Activated CD4-positive, alpha-beta T cell treated with anti-CD3 and anti-CD28 coated beads, Interleukin-2, amount 50 U/mL, for 48 hours (primary cell): ENCODE measurements around the gene GMEB1.

Experiments used
- DNase-seq, 2 experiments: peaks; one replicate each; pipeline ENCODE4 v3.0.0-alpha.2; 2020

GMEB1 gene

GRCh38 chr1:28755701-28756100 lies 87.1 kb downstream of the GMEB1 start:
- no peak for DNase-seq

- no peak for DNase-seq
These were observed 88.3 kb downstream of the GMEB1 start for GRCh38 chr1:28756846-28757245.

- no peak for DNase-seq
These were observed 89.8 kb downstream of the GMEB1 start for GRCh38 chr1:28758420-28758819.

GRCh38 chr1:28759257-28759656 lies 90.7 kb downstream of the GMEB1 start:
- no peak for DNase-seq

GRCh38 chr1:28761189-28761588 lies 92.6 kb downstream of the GMEB1 start:
- no peak for DNase-seq

- no peak for DNase-seq
These were observed 98.1 kb downstream of the GMEB1 start for GRCh38 chr1:28766532-28767183.
